ENCODE measurements around the gene RPLP2. TPM values are rescaled to one million over a fixed set of nuclear protein-coding genes. Genes with fewer than 3 reads are reported as not detected.

The RPLP2 gene
- total RNA-seq, 1 experiment from 2014 or later: 2,582 TPM

GRCh38 chr11:843818-844692, 34.3 kb downstream of the RPLP2 start (continued):
- TF ChIP-seq, protein P1, sequence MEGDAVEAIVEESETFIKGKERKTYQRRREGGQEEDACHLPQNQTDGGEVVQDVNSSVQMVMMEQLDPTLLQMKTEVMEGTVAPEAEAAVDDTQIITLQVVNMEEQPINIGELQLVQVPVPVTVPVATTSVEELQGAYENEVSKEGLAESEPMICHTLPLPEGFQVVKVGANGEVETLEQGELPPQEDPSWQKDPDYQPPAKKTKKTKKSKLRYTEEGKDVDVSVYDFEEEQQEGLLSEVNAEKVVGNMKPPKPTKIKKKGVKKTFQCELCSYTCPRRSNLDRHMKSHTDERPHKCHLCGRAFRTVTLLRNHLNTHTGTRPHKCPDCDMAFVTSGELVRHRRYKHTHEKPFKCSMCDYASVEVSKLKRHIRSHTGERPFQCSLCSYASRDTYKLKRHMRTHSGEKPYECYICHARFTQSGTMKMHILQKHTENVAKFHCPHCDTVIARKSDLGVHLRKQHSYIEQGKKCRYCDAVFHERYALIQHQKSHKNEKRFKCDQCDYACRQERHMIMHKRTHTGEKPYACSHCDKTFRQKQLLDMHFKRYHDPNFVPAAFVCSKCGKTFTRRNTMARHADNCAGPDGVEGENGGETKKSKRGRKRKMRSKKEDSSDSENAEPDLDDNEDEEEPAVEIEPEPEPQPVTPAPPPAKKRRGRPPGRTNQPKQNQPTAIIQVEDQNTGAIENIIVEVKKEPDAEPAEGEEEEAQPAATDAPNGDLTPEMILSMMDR (IDR thresholded peaks at IDR 0.05): no peak
- TF ChIP-seq ZNF121 (CRISPR knock-in tag; IDR thresholded peaks at IDR 0.05) (no peak), GTF2I (CRISPR knock-in tag; conservative IDR thresholded peaks at IDR 0.05) (no peak), ZNF317 (CRISPR knock-in tag; IDR thresholded peaks at IDR 0.05; ENCODE audit: borderline replicate concordance, low read depth) (no peak), GABPB1 (CRISPR knock-in tag; IDR thresholded peaks at IDR 0.05) (no peak), SOX15 (CRISPR knock-in tag; IDR thresholded peaks at IDR 0.05) (no peak), ESRRA (CRISPR knock-in tag; IDR thresholded peaks at IDR 0.05; ENCODE audit: borderline replicate concordance) (no peak), HMGXB4 (CRISPR knock-in tag; IDR thresholded peaks at IDR 0.05) (no peak), NR2C2 (CRISPR knock-in tag; IDR thresholded peaks at IDR 0.05) (0 out of 2 replicates have a peak, but pooled peaks have one; percentile 24), FOXK1 (CRISPR knock-in tag; IDR thresholded peaks at IDR 0.05) (peak; percentile 92), TEAD4 (CRISPR knock-in tag; IDR thresholded peaks at IDR 0.05) (peak; percentile 99)
- TF ChIP-seq, protein P2, sequence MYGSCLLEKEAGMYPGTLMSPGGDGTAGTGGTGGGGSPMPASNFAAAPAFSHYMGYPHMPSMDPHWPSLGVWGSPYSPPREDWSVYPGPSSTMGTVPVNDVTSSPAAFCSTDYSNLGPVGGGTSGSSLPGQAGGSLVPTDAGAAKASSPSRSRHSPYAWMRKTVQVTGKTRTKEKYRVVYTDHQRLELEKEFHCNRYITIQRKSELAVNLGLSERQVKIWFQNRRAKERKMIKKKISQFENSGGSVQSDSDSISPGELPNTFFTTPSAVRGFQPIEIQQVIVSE (CRISPR knock-in tag; IDR thresholded peaks at IDR 0.05; ENCODE audit: borderline replicate concordance): no peak
- TF ChIP-seq, protein P3, sequence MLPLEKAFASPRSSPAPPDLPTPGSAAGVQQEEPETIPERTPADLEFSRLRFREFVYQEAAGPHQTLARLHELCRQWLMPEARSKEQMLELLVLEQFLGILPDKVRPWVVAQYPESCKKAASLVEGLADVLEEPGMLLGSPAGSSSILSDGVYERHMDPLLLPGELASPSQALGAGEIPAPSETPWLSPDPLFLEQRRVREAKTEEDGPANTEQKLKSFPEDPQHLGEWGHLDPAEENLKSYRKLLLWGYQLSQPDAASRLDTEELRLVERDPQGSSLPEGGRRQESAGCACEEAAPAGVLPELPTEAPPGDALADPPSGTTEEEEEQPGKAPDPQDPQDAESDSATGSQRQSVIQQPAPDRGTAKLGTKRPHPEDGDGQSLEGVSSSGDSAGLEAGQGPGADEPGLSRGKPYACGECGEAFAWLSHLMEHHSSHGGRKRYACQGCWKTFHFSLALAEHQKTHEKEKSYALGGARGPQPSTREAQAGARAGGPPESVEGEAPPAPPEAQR (CRISPR knock-in tag; IDR thresholded peaks at IDR 0.05): no peak

DNA sequence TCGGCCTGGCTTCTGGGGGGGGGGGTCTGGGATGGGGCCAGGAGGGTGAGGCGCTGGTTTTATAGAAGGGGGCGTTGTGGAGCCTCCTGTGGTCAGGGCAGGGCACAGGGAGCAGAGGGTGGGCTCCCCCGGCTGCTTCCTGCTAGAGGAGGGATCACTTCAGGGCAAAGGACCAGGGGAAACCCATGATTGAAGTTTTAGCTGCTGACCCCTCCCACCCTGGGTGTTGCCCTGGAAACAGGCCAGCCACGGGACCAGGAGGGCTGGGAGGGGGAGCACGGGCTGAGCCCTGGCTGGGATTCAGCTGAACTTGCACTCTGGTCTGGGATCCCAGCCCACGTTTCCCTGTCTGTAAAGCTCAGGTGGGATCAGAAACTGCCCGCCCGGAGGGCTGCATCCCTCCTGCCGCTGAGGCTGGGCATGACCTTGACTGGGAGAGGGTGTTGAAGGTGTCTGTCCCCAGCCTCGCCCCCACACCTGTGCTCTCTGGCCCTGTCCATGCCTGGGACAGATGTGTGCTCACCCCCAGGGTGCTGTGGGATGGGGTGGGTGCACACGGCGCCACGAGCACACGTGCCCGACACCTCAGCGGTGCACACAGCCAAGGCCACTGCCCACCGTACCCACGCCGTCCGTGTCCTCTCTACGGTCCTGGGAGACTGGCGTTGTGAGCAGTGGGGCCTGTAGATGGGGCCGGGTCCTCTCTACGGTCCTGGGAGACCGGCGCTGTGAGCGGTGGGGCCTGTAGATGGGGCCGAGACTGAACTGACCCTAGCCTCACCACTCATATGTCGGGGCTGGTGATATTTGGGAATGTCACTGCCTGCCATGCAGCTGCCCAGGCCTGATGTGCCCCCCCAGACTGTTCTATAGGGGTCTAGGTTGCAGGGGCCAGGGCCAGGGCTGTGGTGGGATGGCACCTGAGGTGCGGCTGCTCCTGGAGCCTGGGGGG, 35.2 kb downstream of the RPLP2 start:
- DNase-seq (ENCODE audit: low spot score): peak; percentile 85
- peaks cover 21% of the 10 kb centered on the region for H3K4me1 Mint-ChIP-seq
- no peaks in the 10 kb centered on the region for H3K27me3 Mint-ChIP-seq (ENCODE audit: low read depth)
- H3K9me3 Mint-ChIP-seq: no peaks in the 10 kb centered on the region
- no peak for TF ChIP-seq ATF1 (CRISPR knock-in tag; IDR thresholded peaks at IDR 0.05)
- 0 out of 2 replicates have a peak, but pooled peaks have one; percentile 46 for TF ChIP-seq CBFB (CRISPR knock-in tag; IDR thresholded peaks at IDR 0.05; ENCODE audit: low read depth)
- 0 out of 2 replicates have a peak, but pooled peaks have one; percentile 55 for TF ChIP-seq ESRRA (CRISPR knock-in tag; IDR thresholded peaks at IDR 0.05; ENCODE audit: borderline replicate concordance)
- TF ChIP-seq, protein P4, sequence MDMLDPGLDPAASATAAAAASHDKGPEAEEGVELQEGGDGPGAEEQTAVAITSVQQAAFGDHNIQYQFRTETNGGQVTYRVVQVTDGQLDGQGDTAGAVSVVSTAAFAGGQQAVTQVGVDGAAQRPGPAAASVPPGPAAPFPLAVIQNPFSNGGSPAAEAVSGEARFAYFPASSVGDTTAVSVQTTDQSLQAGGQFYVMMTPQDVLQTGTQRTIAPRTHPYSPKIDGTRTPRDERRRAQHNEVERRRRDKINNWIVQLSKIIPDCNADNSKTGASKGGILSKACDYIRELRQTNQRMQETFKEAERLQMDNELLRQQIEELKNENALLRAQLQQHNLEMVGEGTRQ (CRISPR knock-in tag; IDR thresholded peaks at IDR 0.05): peak; percentile 50; the same call in 1 of the 2 replicates
- no peak for TF ChIP-seq TEAD4 (CRISPR knock-in tag; IDR thresholded peaks at IDR 0.05)
- TF ChIP-seq FOXK1 (CRISPR knock-in tag; IDR thresholded peaks at IDR 0.05): no peak
- TF ChIP-seq HMGXB4 (CRISPR knock-in tag; IDR thresholded peaks at IDR 0.05): no peak
- no peak for TF ChIP-seq ZNF423 (CRISPR knock-in tag; IDR thresholded peaks at IDR 0.05)
- H3K4me3 Mint-ChIP-seq: peak overlapping the region; percentile 73
- peak; percentile 29 for ATAC-seq
- POLR2A ChIA-PET: interaction anchor here (0.5 to 2.9 kb wide), 13 partner anchors 11 to 207 kb away, joined by 3 to 35 read pairs (median 4); partner anchors contain the start of genes CRACR2B, GATD1, PNPLA2 and TALDO1
- peak overlapping the region; percentile 96 for H3K27ac Mint-ChIP-seq
- peaks cover 3% of the 10 kb centered on the region; the same call in 1 of the 2 replicates for H3K36me3 Mint-ChIP-seq
- CTCF ChIA-PET: interaction anchor here (0.5 to 5.9 kb wide), 16 partner anchors 11 to 702 kb away, joined by 3 to 82 read pairs (median 4); partner anchors contain the start of genes CD151, CRACR2B, PNPLA2 and RPLP2
